NCI-H1436 treated with DMSO at 0.1 percent for 48 hours (cell line): ENCODE measurements around the gene OR5AR1.
"Not testable (repeated sequence)": the region's sequence is repeated elsewhere in the genome, so short reads cannot be mapped to it uniquely, and the experiment has no call there.

ENCODE experiments used
- DNase-seq: peaks from one replicate; lab custom pipeline; 2025; lab: John Stamatoyannopoulos, UW

The OR5AR1 gene

DNA sequence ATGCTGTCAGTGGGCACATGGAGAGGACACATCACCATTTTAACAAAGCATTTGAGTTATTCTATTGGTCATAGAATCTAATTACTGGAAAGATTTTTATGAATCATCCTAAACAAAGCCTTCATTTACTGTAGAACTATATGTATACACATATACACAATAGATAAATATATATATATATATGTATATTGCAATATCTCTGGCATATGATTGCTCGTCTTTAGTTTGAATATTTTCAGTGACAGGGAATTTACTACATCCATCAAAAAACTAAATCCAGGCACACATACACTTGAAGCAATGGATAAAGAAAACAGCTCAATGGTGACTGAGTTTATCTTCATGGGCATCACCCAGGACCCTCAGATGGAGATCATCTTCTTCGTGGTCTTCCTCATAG, at the start of gene OR5AR1:
Gene OR5AR1, plus strand, starts transcription at position 301 of the 400 bp plus-strand sequence. Its CDS starts 0 bp downstream, at position 301.
- DNase-seq, result no peak

DNA sequence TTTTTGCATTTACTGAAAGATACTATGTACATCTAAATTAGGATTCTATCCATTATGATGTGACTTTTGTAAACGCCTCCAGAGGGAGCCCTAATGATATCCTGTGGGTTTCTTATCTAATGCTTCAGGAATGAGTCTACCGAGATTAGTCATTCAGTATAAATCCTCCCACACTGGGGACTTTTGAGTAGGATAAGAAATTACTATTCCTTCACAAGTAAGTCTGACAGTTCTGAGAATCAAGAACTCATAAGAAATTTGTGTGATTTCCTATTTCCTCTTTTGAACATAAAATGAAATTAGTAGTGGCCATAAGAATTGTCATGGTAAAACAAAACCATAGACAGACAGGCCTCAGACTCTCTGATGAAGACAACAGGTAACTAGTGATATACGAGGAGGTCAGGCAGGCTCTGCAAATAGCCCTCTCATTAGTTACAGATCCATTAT, 38.8 kb upstream of the OR5AR1 start:
- DNase-seq, result no peak

GRCh38 chr11:56625946-56626345, 37.5 kb upstream of the OR5AR1 start:
- no peak for DNase-seq

GRCh38 chr11:56632329-56632728, 31.2 kb upstream of the OR5AR1 start:
- DNase-seq, result no peak

GRCh38 chr11:56636861-56637260, 26.6 kb upstream of the OR5AR1 start:
- no peak for DNase-seq

DNA sequence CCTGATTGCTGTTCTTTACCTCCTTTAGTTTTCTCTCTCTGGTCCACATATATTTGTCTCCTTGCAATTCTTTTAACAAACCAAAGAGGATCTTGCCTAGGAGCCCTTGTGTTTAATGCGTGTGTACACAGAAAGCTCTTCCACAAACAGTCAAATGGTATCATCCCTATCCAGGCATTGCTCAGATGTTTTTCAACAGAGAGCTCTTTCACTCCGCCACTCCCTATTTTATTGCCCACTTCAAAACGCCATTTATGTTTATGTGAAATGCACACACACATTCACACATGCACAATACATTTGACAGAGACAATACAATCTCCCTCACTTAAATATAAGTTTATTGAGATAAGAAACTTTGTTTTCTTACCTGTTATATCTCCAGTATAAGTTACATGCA, 26.0 kb upstream of the OR5AR1 start:
- DNase-seq, result no peak

DNA sequence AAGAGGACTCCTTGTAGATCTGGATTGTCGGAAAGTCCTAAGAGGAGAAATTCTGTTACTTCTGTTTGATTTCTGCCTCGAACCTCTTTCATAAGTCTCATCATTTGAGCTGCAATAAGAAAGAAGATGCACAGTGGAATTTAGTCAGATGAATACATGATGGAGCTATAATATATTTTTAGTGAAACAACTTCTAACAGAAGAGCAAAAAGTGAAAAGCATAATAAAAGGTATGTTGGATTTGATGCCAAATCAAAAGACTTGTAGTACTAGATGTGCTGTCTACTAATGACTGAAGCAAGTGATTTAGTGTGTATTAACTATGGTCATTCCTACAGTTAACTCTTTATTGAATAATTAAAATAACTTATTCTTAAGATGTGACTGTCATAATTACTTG, 21.1 kb upstream of the OR5AR1 start, which contains the start of gene OR5AP2:
Gene OR5AP2, minus strand, starts transcription at position 101 of the 400 bp plus-strand sequence. Its CDS starts 0 bp downstream, at position 101.
- DNase-seq, result no peak

GRCh38 chr11:56659755-56660154, 3.7 kb upstream of the OR5AR1 start:
- no peak for DNase-seq

DNA sequence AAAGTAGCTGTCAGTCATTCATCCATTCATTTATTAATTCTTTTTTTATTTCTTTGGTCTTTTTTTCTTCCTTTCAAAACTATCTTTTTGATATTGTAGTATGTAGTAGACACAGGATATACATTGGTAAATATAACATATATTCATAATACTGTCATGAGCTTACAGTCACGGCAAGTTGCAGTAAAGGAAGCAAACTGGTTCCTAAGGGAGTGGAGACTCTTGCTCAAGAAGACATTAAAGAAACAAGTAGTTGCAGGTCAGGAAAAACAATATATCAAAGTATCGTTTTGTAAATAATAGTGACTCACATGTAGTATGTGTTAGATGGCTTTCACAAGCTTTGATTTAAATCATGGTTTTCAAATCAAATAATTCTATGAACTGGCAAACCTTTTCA, 7.5 kb downstream of the OR5AR1 start:
- DNase-seq, result no peak

- DNase-seq, result no peak
Observed at GRCh38 chr11:56688554-56689100, 25.1 kb downstream of the OR5AR1 start.

GRCh38 chr11:56691179-56691578, 27.7 kb downstream of the OR5AR1 start:
- DNase-seq, result not testable (repeated sequence)

- DNase-seq, result no peak
Observed at GRCh38 chr11:56693428-56693827, 29.9 kb downstream of the OR5AR1 start.

GRCh38 chr11:56698795-56699194, 35.3 kb downstream of the OR5AR1 start, which contains the start of gene OR9G1:
Gene OR9G1 (plus strand): TSS chr11:56699095. CDS start chr11:56700388, 1,293 bp downstream.
- DNase-seq, result no peak

DNA sequence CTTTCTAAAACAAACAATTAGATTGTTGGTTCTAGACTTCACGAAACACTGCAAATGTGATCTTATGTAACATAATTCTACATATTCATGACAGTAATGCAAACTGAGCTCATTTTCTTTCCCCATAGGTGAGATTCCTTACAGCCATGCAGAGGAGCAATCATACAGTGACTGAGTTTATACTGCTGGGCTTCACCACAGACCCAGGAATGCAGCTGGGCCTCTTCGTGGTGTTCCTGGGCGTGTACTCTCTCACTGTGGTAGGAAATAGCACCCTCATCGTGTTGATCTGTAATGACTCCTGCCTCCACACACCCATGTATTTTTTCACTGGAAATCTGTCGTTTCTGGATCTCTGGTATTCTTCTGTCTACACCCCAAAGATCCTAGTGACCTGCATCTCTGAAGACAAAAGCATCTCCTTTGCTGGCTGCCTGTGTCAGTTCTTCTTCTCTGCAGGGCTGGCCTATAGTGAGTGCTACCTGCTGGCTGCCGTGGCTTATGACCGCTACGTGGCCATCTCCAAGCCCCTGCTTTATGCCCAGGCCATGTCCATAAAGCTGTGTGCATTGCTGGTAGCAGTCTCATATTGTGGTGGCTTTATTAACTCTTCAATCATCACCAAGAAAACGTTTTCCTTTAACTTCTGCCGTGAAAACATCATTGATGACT, 36.9 kb downstream of the OR5AR1 start:
- no peak for DNase-seq

DNA sequence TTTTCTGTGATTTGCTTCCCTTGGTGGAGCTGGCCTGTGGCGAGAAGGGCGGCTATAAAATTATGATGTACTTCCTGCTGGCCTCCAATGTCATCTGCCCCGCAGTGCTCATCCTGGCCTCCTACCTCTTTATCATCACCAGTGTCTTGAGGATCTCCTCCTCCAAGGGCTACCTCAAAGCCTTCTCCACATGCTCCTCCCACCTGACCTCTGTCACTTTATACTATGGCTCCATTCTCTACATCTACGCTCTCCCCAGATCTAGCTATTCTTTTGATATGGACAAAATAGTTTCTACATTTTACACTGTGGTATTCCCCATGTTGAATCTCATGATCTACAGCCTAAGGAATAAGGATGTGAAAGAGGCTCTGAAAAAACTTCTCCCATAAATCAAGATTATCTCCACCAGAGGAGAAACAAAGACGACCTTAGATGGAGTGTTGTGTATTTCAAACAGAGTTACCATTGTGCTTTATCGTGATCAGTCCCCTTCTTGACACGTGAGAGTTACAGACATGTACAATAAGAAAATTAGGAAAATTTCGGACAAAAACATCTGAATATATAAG, 37.5 kb downstream of the OR5AR1 start:
- DNase-seq, result no peak

DNA sequence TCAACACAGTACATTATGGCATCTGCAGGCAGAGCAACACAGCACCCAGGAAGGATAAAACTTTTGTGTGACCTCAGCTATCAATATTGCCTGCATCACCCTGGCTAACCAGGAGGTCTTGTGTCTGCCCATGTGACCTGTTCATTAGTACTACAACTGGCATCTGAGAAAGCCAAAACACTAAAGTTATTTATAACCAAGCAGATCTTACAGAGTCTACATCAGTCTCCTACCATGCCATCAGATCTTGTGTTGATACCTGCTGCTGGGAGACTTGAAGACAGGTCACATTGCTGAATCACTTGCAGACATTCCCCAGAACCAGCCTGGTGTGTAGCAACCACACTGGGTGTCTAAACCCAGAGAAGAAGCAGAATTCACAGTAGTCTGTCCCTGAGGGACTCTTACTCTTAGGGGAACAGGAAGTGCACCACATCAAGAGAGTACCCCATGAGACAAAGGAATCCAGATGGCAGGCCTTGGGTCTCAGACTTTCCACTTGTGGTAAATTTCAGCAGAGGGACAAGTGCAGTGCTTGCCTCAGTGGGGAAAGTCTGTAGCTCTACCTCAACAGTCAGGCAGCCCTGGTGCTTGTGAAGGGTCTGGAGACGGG, 42.4 kb downstream of the OR5AR1 start:
- DNase-seq, result no peak

- no peak for DNase-seq
Observed at GRCh38 chr11:56706486-56706885, 43.0 kb downstream of the OR5AR1 start.

DNA sequence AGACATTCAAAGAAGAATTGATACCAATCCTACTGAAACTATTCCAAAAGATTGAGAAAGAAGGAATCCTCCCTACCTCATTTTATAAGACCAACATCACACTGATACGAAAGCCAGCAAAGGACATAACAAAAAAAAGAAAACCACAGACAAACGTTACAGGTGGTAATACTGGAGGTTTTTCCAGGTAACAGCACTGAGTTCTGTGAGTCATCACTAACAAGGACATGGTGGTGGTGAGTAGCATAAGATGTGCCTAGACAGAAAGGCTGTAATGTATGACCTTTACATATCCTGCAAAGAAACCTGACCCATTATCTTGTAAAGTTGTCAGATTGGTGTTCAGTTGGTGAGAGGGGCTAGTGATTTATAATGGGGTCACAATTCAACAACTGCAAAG, 50.7 kb downstream of the OR5AR1 start:
- DNase-seq, result no peak
